GM18909 (cell line): ENCODE results near the gene SERPINB6.
A peak's percentile ranks its signal among the peaks of the same experiment; 100 is the strongest.
"Not testable (repeated sequence)": the region's sequence is repeated elsewhere in the genome, so short reads cannot be mapped to it uniquely, and the experiment has no call there.

Experiments
- ATAC-seq: cut with Tn5 transposase; IDR thresholded peaks from one replicate; pipeline ENCODE4 v1.9.1; 2021; ENCODE audit warnings: mild to moderate bottlenecking; ENCODE audit not compliant: unreplicated experiment, poor library complexity

The SERPINB6 gene

DNA sequence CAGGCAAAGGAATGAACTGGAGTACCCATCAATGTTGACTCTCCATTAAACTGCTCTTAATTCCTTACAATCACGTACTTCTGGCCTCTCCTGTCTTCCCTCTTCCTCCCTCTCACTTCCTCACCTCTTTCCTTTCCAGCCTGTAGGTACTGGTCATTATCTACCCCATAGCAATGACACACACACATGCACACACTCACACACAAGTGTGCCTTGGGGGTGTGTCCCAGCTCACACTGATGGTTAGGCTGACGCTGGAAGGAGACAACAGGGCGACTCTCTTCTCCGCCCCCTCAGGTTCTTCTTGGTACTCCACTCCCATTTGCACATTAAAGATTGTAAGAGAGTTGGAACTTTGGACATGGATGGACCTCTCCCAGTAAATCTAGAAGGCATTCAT, 54.3 kb downstream of the SERPINB6 start:
- ATAC-seq: no peak

DNA sequence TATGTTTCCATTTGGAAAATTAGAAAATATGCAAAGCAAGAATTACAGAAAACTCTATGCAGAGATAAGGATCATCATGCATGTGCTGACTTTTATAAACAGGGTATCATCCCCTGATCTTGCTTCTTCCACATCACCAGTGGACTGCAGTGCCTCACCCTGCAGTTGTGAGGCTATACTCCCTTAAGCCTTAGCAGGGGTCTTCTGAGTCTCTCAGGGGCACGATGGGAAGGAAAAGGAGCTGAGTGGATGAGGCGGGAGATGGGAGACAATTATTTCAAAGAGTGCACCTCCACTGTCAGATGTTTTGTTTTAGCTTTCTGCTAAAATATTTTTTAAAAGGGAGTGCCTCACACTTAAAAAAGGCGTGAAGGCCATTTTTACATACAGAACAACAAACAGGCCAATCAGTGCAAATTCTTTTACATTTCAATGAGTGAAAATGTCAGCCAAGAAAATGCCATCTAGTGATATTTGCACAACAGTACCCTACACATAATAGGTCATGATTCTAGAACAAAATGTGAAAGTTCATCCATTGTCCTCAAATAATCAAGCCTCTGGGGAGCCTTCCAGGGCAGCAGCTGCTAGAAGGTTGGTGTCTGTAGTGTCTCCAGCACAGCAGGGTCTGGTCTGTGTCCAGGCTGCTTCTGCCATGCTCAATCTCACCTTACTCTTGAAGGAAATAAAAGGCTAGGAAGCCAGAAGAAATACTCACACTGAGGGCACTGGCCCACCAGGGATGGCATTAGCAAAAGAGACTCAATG, 55.0 kb downstream of the SERPINB6 start:
- no peak for ATAC-seq

DNA sequence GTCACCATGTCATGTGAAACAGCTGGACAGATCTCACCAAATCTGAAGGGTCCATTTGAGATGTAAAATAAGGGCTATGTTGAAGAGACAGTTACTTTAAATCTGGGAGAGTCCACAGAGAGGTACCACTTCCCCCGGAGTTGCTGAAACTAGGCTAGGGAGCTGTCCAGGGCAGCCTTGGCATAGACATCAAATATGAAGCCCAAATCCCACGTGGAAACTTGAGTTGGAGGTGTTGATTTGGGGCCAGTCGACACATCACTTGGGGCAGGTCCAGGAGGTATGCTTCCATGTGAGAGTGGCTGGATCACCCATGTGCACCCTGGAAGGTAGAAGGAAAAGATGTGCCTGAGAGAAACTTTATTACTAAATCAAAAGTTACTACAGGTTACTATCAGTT, 56.2 kb downstream of the SERPINB6 start:
- no peak for ATAC-seq

DNA sequence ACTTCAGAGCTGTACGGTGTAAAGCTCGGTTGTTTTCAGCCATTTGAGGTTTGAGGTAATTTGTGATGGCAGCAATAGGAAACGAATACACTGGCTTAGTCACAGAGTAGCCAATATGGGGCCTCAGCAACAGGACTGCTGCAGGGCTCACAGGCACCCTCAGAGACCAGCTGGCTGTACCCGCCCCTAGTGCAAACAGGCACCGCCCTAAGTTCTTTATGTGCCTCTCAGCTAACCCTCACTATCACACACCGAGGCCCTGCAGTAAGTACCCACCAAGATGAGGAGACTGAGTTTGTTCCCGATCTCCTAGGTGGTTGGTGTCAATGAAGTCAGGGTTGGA, 57.1 kb downstream of the SERPINB6 start:
- ATAC-seq: no peak

DNA sequence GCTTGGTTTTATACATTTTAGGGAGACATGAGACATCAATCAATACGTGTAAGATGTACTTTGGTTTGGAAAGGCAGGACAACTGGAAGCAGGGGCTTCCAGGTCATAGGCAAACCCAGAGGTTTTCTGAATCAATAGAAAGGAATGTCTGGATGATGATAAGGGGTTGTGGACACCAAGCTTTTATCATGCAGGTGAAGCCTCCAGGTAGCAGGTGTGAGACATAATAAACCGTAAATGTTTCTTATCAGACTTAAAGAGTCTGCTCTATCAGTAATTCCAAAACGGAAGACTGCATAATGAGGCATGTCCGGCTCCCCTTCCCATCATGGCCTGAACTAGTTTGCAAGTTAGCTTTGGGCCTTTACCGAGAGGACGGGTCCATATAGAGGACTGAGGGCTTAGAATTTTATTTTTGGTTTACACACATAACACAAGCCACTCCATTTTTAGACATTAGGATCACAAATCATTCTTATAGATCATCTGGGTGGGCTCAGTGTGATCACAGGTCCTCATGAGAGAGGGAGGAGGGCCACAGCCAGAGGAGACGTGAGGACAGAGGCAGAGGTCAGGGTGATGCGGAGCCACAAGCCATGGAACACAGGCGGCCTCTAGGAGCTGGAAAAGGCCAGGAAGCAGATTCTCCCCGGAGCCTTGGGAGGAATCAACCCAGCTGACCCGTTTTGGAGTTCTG, 57.6 kb downstream of the SERPINB6 start:
- no peak for ATAC-seq

DNA sequence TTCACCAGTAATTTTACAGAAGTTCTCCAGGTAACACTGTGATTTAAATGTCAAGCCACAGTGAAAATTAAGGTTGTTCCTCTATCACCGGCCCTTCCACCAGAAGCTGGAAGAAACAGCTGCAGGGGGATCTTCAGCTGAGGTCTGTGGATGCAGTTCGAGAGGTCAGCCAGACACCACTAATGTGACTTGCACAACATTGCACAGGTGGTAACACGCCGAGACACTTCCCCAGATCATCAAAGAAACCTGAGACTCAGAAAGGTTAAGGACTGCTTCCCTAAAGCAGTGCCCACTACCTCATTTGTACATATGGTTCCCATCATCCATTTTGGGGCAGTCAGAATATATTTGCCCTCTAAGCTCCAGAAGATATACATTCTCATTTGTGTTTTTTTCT, 60.2 kb downstream of the SERPINB6 start:
- ATAC-seq: peak; percentile 74

DNA sequence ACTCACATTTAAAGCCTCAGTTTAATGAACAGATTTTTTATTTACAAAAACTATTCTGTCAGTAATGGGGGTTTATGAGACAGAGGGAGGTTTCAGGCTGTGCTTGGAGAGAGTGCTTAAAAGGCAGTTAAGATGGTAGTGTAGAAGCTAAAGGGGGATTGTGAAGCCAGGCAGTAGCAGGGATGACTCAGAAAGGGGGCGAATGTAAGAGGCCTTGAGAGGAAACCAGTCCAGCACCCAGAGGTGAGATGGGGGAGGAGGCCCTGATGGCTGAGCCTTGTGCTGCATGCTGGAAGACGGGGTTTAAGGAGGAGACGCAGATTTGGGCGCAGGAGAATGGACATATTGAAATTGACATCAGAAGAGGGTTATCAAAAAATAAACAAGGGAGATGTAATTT, 61.6 kb downstream of the SERPINB6 start:
- ATAC-seq: no peak

DNA sequence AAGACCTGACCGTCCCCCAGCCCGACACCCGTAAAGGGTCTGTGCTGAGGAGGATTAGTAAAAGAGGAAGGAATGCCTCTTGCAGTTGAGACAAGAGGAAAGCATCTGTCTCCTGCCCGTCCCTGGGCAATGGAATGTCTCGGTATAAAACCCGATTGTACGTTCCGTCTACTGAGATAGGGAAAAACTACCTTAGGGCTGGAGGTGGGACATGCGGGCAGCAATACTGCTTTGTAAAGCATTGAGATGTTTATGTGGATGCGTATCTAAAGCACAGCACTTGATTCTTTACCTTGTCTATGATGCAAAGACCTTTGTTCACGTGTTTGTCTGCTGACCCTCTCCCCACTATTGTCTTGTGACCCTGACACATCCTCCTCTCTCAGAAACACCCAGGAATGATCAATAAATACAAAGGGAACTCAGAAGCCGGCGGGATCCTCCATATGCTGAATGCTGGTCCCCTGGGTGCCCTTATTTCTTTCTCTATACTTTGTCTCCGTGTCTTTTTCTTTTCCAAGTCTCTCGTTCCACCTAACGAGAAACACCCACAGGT, 62.2 kb downstream of the SERPINB6 start:
- not testable (repeated sequence) for ATAC-seq

DNA sequence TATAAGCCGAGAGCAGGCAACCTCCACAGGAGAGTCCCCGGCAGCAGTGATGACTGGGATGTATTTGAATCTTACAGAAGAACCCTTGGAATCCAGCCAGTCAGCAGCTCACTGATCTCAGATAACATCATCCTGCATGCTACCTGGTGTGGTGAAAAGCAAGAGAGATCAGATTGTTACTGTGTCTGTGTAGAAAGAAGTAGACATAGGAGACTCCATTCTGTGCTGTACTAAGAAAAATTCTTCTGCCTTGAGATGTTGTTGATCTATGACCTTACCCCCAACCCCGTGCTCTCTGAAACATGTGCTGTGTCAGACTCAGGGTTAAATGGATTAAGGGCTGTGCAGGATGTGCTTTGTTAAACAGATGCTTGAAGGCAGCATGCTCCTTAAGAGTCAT, 62.9 kb downstream of the SERPINB6 start:
- ATAC-seq: not testable (repeated sequence)

DNA sequence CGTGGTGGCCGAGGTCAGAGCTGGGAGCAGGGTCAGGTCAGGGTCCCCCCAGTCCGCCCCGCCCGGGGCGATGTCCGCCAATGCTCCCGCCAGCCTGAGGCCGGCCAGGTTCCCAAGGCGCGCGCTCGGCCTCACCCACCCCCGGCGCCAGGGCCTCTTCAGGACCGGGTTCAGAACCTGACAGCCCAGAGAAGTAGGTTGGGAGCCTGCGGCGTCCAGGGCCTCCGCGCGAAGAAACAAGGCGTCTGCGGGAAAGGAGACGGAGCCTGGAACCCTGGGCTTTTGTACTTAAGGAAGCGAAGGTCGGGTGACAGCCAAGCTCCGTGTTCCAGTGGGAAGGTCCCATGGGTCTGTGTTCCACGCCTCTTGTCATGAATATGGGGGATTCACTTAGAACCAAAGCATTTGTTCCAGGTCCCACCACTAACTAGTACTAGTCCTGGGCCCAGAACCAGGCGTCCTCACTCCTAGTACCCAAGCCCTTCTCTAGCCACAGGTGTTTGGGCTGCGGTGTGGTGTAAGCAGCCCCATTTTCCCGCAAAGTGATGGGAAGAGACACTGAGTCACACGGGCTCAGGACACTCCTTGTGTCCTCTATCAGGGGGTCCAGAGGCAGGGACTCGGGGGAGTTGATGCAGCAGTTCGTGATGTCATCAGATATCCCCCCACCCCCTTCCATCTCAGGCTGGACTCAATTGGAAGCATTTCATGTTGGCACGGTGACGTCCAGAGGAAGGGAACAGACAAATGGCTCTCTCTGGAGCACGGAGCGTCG, 67.8 kb downstream of the SERPINB6 start:
- ATAC-seq: not testable (repeated sequence)

DNA sequence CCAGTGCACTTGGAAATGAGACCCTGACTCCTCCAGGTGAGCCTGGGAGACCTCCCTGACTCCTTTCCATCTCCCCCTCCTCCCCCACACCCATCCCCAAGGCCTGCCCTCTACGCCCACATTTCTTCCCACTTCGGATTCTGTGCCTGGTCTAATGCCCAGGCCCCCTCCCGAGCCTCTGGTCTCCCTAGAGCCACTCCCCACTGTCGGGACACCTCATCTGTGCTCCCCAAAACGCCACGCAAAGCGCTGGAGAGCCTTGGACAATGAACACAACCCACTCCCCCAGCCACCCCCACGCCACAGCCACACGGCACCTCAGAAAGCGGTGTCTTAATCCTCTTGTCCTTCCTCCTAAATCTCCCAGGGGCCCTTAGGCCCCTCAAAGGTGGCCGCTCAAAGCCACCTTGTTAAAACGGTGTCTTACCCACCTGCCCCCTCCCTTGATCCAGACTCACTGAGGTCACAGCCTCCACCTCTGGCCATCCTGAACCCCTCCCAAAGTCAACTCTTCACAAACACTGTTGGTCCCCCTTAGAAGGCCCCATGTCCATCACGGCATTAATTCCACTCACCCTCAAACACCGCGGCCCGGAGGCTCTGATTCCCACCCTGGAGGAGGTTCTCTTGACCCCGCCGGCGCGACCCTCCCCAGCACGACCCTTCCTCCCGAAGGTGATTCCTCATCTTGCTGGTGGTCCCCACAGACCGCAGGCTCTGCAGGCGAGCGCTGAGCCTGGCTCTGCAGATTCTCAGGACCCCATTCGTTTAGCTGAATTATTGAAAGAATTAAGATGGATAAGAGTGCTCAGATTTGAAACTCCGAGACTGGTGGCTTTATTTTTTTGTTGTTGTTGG, 69.5 kb downstream of the SERPINB6 start:
- ATAC-seq: not testable (repeated sequence)

DNA sequence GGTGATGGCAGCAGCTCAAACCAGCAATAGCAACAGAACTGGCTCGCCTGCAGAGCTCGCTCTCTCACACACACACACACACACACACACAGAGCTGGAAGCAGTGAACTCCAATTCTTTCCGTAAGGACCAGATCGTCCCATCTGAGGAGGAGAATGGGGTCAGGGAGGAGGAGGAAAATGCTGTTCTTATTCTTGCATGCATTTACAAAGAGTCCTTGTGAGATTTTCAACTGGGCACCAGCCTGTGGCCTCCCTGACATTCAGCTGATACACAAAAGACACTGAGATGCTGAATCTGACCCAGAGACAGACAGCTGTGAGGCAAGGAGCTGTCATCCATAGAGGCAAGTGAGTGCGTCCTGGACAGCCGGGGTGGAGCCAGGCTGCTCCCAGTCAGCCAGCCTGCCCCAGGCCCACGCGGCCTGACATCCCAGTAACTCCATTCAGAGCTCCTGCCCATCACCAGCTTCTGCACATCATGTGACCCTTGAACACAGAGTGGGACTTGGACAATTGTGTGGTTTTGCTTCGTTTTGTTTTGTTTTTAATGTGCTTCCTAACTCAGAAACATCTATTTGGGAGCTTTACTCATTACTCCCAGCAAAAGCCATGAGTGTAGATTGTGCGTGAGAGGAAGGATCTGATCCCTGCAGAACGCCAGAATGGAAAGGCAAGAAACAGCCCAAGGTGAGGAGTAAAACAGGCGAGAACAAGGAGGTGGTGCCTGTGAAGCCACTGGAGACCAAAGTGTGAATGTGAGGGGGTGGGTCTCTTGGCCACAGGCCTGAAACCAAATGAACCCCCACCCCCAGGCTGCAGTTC, 70.3 kb downstream of the SERPINB6 start:
- ATAC-seq: no peak

DNA sequence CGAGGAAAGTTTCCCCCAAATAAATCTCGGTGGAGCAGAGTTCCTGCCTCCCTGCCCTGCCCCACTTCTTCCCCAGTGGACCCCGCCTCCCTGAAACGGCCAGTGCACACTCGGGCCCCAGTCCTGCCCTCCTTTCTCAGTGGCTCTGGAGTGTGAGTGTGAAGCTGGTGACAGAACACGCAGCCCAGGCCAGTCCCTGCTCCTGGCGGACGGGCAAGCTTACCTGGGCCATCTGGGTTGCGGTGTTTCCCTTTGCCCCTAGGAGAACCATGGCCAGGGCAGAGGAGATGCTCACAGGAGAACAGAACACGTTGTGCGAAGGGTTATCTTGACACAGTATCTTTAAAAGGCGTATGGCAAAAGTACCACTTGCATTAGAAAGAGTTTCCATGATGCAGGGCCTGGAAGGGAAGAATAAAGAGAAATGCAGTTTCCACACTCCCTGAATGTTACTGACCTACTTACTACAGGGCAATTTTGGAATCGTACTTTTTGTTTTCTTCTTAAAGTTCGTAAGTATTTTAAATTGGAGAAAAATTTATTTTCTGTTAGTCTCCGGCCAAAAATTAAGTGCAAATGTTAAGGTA, 71.1 kb downstream of the SERPINB6 start:
- ATAC-seq: no peak

DNA sequence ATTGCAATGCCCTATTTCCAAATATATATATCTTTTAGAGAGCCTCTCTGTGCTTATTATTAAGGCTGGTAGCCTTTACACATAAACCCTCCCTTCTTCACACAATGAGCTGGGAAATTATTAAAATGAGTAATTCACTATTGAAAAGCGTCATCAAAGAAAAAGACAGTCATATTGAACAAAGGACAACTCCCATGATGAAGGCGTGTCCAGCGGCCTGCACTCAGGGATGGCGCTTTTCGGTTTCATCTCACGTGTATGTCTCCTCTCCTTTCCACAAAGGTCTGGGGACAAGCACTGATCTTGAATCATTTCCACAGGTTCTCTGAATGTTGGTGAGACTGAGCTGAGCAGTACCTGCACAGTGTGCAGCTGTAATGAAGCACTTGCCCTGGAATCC, 71.8 kb downstream of the SERPINB6 start:
- ATAC-seq: no peak
